T-cell (primary cell): ENCODE data around the gene WAC. TPM values are rescaled to one million over a fixed set of nuclear protein-coding genes. Genes with fewer than 3 reads are reported as not detected.

Experiments
- ATAC-seq, 4 experiments: fragments of 200-7000 bp in 3 of 4; fragments of 150-1000 bp in 1 of 4; cut with Tn5 transposase; replicated peaks in 1 of 4; 1 replicate in 3 of 4; 2 replicates in 1 of 4; pipeline ENCODE4 v1.10.0; 2021; ENCODE audit warnings: moderate library complexity in 3 of 4, mild to moderate bottlenecking in 2 of 4, moderate number of reproducible peaks in 1 of 4
- CTCF ChIA-PET, 2 donors: fragments of 300-600 bp; sonication (Branson Sonifier 250); formaldehyde crosslinking; loops; one replicate each; lab custom pipeline; 2022; ENCODE audit warnings: antibody characterized with exemption in 2 of 2; lab: Charles Lee
- POLR2A ChIA-PET, 2 donors: fragments of 300-600 bp; sonication (Branson Sonifier 250); formaldehyde crosslinking; loops; one replicate each; lab custom pipeline; 2022; ENCODE audit warnings: antibody characterized with exemption in 2 of 2; lab: Charles Lee
- DNase-seq, 35 experiments: peaks; one replicate each; pipeline versions ENCODE4 v3.0.0 to v3.0.0-alpha.2; 2013 to 2023
- H3K27ac ChIP-seq: one replicate; pipeline ENCODE4 v1.5.1; 2013; ENCODE audit warnings: low read length
- H3K27me3 ChIP-seq, 2 experiments: replicated peaks in 1 of 2; 1 replicate in 1 of 2; 2 replicates in 1 of 2; pipeline versions ENCODE4 v1.6.1 to v1.7.0; 2013; ENCODE audit warnings: low read length in 1 of 2, mixed read lengths in 1 of 2; ENCODE audit not compliant: control insufficient read depth in 2 of 2, insufficient read depth in 2 of 2; ENCODE audit errors: extremely low read depth in 1 of 2
- H3K36me3 ChIP-seq, 2 donors: 1 replicate in 1 of 2; 2 replicates in 1 of 2; pipeline versions ENCODE4 v1.6.1 to v1.7.0; 2013; ENCODE audit warnings: low read length in 1 of 2; ENCODE audit not compliant: control insufficient read depth in 2 of 2, insufficient read depth in 1 of 2; ENCODE audit errors: extremely low read depth in 1 of 2
- H3K4me1 ChIP-seq, 2 experiments: 1 replicate in 1 of 2; 2 replicates in 1 of 2; pipeline versions ENCODE4 v1.6.1 to v1.7.0; 2013; ENCODE audit warnings: low read length in 2 of 2, mixed read lengths in 1 of 2; ENCODE audit not compliant: insufficient read depth in 2 of 2, control insufficient read depth in 1 of 2; ENCODE audit errors: extremely low read depth in 1 of 2
- H3K4me3 ChIP-seq, 2 donors: 1 replicate in 1 of 2; 2 replicates in 1 of 2; pipeline versions ENCODE4 v1.5.1 to v1.7.0; 2013; ENCODE audit warnings: mild to moderate bottlenecking in 2 of 2, low read length in 1 of 2, moderate library complexity in 1 of 2; ENCODE audit not compliant: control insufficient read depth in 1 of 2; ENCODE audit errors: extremely low read depth in 1 of 2
- H3K9me3 ChIP-seq: 2 replicates; pipeline ENCODE4 v1.7.0; 2013
- H3K27ac Mint-ChIP-seq, 2 donors: one replicate each; pipeline ENCODE4 v1.8.0; 2020 to 2021; ENCODE audit warnings: mild to moderate bottlenecking in 2 of 2, mixed read lengths in 2 of 2
- H3K27me3 Mint-ChIP-seq, 2 donors: one replicate each; pipeline ENCODE4 v1.8.0; 2021 to 2022; ENCODE audit warnings: mixed read lengths in 2 of 2
- H3K36me3 Mint-ChIP-seq: one replicate; pipeline ENCODE4 v1.8.0; 2021; ENCODE audit warnings: mixed read lengths
- H3K4me1 Mint-ChIP-seq, 3 donors: one replicate each; pipeline ENCODE4 v1.8.0; 2020 to 2022; ENCODE audit warnings: mixed read lengths in 3 of 3, mild to moderate bottlenecking in 1 of 3
- H3K4me3 Mint-ChIP-seq, 3 donors: one replicate each; pipeline ENCODE4 v1.8.0; 2020 to 2022; ENCODE audit warnings: mild to moderate bottlenecking in 3 of 3, mixed read lengths in 3 of 3, moderate library complexity in 3 of 3
- H3K9me3 Mint-ChIP-seq, 3 donors: one replicate each; pipeline ENCODE4 v1.8.0; 2020 to 2022; ENCODE audit warnings: mixed read lengths in 3 of 3
- WGBS: methylation state at CpG from one replicate; pipeline ENCODE4 v1.1.5; 2013; ENCODE audit warnings: missing lambda C conversion rate; ENCODE audit not compliant: insufficient coverage; 5-methylcytosine and 5-hydroxymethylcytosine counted together
- total RNA-seq, 35 experiments: library from RNA in 6 of 35; stranded (reverse) in 6 of 35; fragments of 120-200 nt in 1 of 35; gene quantifications; one replicate each; pipeline versions ENCODE4 v1.2.1 to v1.2.4 and lab custom pipeline; 2013 to 2026

WAC gene
- total RNA-seq, 5 donors from 2014 or later (not counting 1 experiment from before 2014, with no cell fraction given): 142 to 184 (median 157) TPM

DNA sequence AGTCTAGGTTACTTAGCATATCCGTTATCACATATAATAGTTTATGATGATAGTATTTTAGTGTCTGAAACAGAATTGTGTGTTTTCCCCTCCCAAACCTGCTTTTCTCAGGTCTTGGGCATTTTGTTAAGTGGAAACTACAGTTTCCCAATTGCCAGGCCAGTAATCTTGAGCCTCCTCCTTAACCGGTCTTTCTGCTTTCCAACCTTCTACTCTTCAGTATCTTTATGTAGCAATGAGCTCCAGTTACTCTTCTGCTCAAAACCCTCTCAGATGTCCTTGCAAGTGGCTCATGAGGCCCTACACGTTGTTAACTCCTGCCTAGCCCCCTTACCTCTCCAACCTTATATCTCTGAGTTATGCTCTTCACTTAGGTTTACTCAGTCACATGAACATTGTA is 22.0 kb downstream of the WAC start:
- no peaks in the 10 kb centered on the region for H3K27me3 ChIP-seq
- 100% methylated on average over 1 of the region's 3 CpGs for WGBS
- no peaks in the 10 kb centered on the region for H3K9me3 ChIP-seq
- H3K4me1 Mint-ChIP-seq: peaks cover 94 to 98% (median 96%) of the 10 kb centered on the region in 3 donors
- H3K27me3 Mint-ChIP-seq: no peaks in the 10 kb centered on the region
- ChIA-PET POLR2A (interaction anchor here (0.6 to 1.0 kb wide), 3 partner anchors 12 to 17 kb away, joined by 3 to 7 read pairs (median 3); no protein-coding TSS in a partner anchor), CTCF (no interaction called here)
- no peak overlapping the region for H3K27ac ChIP-seq
- H3K9me3 Mint-ChIP-seq: no peaks in the 10 kb centered on the region
- DNase-seq (no peak), ATAC-seq (no peak)
- H3K4me1 ChIP-seq: peaks cover 22 to 23% of the 10 kb centered on the region in 2 experiments
- H3K4me3 Mint-ChIP-seq: peak overlapping the region in 1 of 3 donors; percentile 28
- no peak overlapping the region for H3K4me3 ChIP-seq
- peaks cover 63% of the 10 kb centered on the region for H3K36me3 Mint-ChIP-seq
- peaks cover 9 to 41% of the 10 kb centered on the region in 2 donors for H3K36me3 ChIP-seq
- H3K27ac Mint-ChIP-seq: no peak overlapping the region

DNA sequence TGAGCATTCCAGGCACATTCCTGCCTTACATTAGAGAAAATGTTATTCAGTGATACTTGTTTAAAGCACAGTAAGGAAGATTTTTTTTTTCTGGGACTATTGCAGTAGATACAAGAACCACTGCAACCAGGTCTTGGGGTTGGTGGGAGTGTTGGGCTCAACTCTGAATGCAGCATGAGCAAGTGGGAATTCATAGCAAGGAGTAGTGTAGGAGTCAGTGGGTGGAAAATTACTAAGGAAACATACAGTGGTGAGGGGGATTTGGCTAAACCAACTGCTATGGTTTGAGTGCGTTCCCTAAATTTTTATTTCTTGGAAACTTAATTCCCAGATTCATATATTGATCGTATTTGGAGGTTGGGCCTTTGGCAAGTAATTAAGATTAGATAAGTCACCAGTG is 22.4 kb downstream of the WAC start:
- peaks cover 19 to 24% of the 10 kb centered on the region in 2 experiments for H3K4me1 ChIP-seq
- no peaks in the 10 kb centered on the region for H3K9me3 ChIP-seq
- DNase-seq (no peak), ATAC-seq (no peak)
- H3K27ac ChIP-seq: no peak overlapping the region
- no peak overlapping the region for H3K4me3 ChIP-seq
- no peaks in the 10 kb centered on the region for H3K9me3 Mint-ChIP-seq
- no peaks in the 10 kb centered on the region for H3K27me3 ChIP-seq
- H3K4me1 Mint-ChIP-seq: peaks cover 93 to 98% (median 95%) of the 10 kb centered on the region in 3 donors
- ChIA-PET POLR2A (interaction anchor here in 1 of 2 donors (0.6 kb wide), 1 partner anchor 17 kb away, joined by 3 read pairs; no protein-coding TSS in a partner anchor), CTCF (interaction anchor here in 1 of 2 donors (0.6 kb wide), 1 partner anchor 63 kb away, joined by 7 read pairs; no protein-coding TSS in a partner anchor)
- H3K27ac Mint-ChIP-seq: no peak overlapping the region
- peaks cover 9 to 40% of the 10 kb centered on the region in 2 donors for H3K36me3 ChIP-seq
- H3K4me3 Mint-ChIP-seq: peak overlapping the region in 1 of 3 donors; percentile 28
- peaks cover 63% of the 10 kb centered on the region for H3K36me3 Mint-ChIP-seq
- no CpG with 5 or more reads among the region's 2 CpGs for WGBS
- H3K27me3 Mint-ChIP-seq: no peaks in the 10 kb centered on the region

DNA sequence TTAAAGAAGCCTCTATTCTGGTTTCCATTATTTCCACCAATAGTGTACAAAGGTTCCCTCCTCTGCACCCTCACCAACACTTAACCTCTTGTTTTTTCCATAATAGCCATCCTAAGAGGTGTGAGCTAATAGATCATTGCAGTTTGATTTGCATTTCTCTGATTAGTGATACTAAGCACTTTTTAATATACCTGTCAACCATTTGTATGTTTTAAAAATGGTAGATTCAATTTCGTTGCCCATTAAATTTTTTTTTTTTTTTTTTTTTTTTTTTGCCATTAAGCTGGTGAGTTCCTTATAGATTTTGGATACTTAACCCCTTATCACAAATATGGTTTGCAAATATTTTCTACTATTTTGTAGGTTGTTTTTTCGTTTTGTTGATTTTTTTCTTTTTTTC is 23.2 kb downstream of the WAC start:
- Histone ChIP-seq H3K4me3 (no peak overlapping the region), H3K27me3 (no peaks in the 10 kb centered on the region), H3K9me3 (no peaks in the 10 kb centered on the region), H3K4me1 (peaks cover 19 to 24% of the 10 kb centered on the region in 2 experiments), H3K36me3 (peaks cover 9 to 42% of the 10 kb centered on the region in 2 donors), H3K27ac (no peak overlapping the region)
- no peak for ATAC-seq
- Mint-ChIP-seq H3K27ac (no peak overlapping the region), H3K4me3 (no peak overlapping the region), H3K4me1 (peaks cover 93 to 98% (median 94%) of the 10 kb centered on the region in 3 donors), H3K27me3 (no peaks in the 10 kb centered on the region), H3K9me3 (no peaks in the 10 kb centered on the region), H3K36me3 (peaks cover 64% of the 10 kb centered on the region)
- no peak for DNase-seq
- CTCF ChIA-PET: interaction anchor here (0.6 to 1.5 kb wide), 5 partner anchors 9 to 29 kb away, joined by 3 to 5 read pairs (median 4); no protein-coding TSS in a partner anchor
- no CpG with 5 or more reads among the region's 2 CpGs for WGBS
- POLR2A ChIA-PET: interaction anchor here (0.6 to 1.8 kb wide), 7 partner anchors 7 to 35 kb away, joined by 3 to 7 read pairs (median 5); no protein-coding TSS in a partner anchor

DNA sequence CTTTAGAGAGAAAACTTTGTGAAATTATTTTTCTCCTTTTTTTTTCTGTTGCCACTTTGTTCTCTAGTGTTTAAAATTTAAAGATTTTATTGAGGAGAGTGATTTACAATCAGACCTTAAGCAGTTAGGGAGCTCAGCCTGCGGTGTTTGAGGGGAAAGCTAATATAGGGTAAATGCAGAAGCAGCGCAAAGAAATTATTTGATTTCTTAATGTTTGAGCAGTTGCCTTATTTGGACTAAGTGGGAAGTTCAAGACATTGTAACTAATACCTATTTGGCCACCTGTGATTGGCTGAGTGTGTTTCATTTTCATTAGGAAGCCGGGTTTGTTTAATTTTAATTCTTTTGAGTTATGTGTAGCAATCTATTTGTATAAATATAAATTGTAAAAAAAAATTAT is 25.3 kb downstream of the WAC start:
- Mint-ChIP-seq H3K27ac (no peak overlapping the region), H3K9me3 (no peaks in the 10 kb centered on the region), H3K4me3 (peak overlapping the region in 1 of 3 donors; percentile 15), H3K36me3 (peaks cover 60% of the 10 kb centered on the region), H3K4me1 (peaks cover 91 to 95% (median 94%) of the 10 kb centered on the region in 3 donors), H3K27me3 (no peaks in the 10 kb centered on the region)
- no peak overlapping the region for H3K27ac ChIP-seq
- ChIA-PET CTCF (interaction anchor here in 1 of 2 donors (1.1 kb wide), 1 partner anchor 14 kb away, joined by 3 read pairs; no protein-coding TSS in a partner anchor), POLR2A (interaction anchor here in 1 of 2 donors (0.6 to 1.8 kb wide), 2 partner anchors 21 to 110 kb away, joined by 3 to 6 read pairs; no protein-coding TSS in a partner anchor)
- DNase-seq: no peak
- peaks cover 14 to 28% of the 10 kb centered on the region in 2 experiments for H3K4me1 ChIP-seq
- 94% methylated on average over 2 of the region's 3 CpGs for WGBS
- no peak for ATAC-seq
- peaks cover 12 to 53% of the 10 kb centered on the region in 2 donors for H3K36me3 ChIP-seq
- H3K4me3 ChIP-seq: no peak overlapping the region
- H3K9me3 ChIP-seq: no peaks in the 10 kb centered on the region
- no peaks in the 10 kb centered on the region for H3K27me3 ChIP-seq

DNA sequence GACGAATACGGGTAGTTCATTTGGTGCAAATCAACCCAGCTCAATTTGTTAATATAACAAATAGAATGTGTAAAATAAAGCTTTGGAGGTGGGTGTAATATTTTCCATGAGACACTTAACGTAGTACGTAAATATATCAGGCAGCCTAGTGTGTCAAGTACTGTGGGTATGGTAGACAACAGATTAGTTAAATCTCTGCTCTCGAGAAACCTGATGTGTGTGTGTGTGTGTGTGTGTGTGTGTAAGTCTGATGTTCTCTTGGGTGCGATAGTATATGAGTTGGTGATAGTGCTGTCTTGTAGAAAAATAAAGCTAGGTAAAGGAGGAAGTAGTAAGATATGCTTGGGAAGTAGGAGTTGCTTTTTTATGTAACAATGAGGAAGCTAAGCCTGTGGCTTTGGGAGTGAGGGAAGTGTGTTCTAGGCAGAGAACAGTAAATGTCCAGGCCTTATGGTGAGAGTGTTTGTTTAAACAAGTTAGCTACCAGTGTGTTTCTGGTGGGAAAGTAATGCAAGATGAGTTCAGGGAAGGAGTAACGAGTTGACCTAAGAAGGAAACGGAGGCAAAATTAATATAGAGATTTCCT is 26.1 kb downstream of the WAC start:
- WGBS: 97% methylated on average over 6 of the region's 8 CpGs
- H3K9me3 Mint-ChIP-seq: no peaks in the 10 kb centered on the region
- H3K4me3 Mint-ChIP-seq: peak overlapping the region in 1 of 3 donors; percentile 24
- Histone ChIP-seq H3K4me3 (no peak overlapping the region), H3K9me3 (no peaks in the 10 kb centered on the region), H3K4me1 (peaks cover 14 to 29% of the 10 kb centered on the region in 2 experiments), H3K36me3 (peaks cover 12 to 53% of the 10 kb centered on the region in 2 donors), H3K27me3 (no peaks in the 10 kb centered on the region), H3K27ac (no peak overlapping the region)
- no peaks in the 10 kb centered on the region for H3K27me3 Mint-ChIP-seq
- POLR2A ChIA-PET: interaction anchor here (0.5 to 0.6 kb wide), 2 partner anchors 111 to 318 kb away, joined by 3 read pairs; no protein-coding TSS in a partner anchor
- H3K27ac Mint-ChIP-seq: no peak overlapping the region
- peaks cover 63% of the 10 kb centered on the region for H3K36me3 Mint-ChIP-seq
- CTCF ChIA-PET: no interaction called here
- DNase-seq (no peak), ATAC-seq (no peak)
- peaks cover 89 to 95% (median 91%) of the 10 kb centered on the region in 3 donors for H3K4me1 Mint-ChIP-seq

DNA sequence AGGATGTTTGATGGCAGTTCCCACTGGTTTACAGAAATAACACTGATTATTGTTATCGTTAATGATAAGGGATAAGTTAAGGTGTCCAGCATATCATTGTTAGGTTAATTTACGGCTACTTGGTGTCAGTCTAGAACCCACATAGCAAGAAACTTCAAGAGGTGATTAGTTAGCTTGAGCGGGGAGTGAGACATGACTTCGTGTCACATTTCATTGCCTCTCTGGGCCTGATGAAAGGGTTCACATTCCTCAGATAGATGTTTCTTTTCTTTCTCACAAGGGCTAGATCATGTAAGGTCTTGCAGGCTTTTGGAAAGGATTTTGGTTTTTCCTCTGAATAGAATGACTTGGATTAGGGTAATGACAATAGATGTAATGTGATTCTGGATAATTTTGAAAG is 26.7 kb downstream of the WAC start:
- ATAC-seq (no peak), DNase-seq (no peak)
- ChIA-PET CTCF (no interaction called here), POLR2A (interaction anchor here in 1 of 2 donors (0.5 kb wide), 1 partner anchor 319 kb away, joined by 3 read pairs; no protein-coding TSS in a partner anchor)
- no peaks in the 10 kb centered on the region for H3K9me3 Mint-ChIP-seq
- WGBS: 89% methylated on average over 2 of the region's 4 CpGs
- H3K27ac Mint-ChIP-seq: no peak overlapping the region
- peaks cover 12 to 50% of the 10 kb centered on the region in 2 donors for H3K36me3 ChIP-seq
- peaks cover 14 to 29% of the 10 kb centered on the region in 2 experiments for H3K4me1 ChIP-seq
- H3K27me3 Mint-ChIP-seq: no peaks in the 10 kb centered on the region
- H3K4me1 Mint-ChIP-seq: peaks cover 89 to 95% (median 91%) of the 10 kb centered on the region in 3 donors
- no peaks in the 10 kb centered on the region for H3K9me3 ChIP-seq
- H3K36me3 Mint-ChIP-seq: peaks cover 63% of the 10 kb centered on the region
- no peak overlapping the region for H3K4me3 ChIP-seq
- no peak overlapping the region for H3K27ac ChIP-seq
- peak overlapping the region in 1 of 3 donors; percentile 13 for H3K4me3 Mint-ChIP-seq
- no peaks in the 10 kb centered on the region for H3K27me3 ChIP-seq
